WTC11 (cell line): ENCODE data around the gene MYOM3. TPM values are rescaled to one million over a fixed set of nuclear protein-coding genes. Genes with fewer than 3 reads are reported as not detected.
A peak's percentile ranks its signal among the peaks of the same experiment; 100 is the strongest.

Experiments used
- ATAC-seq: fragments of 200-7000 bp; cut with Tn5 transposase; 2 replicates; pipeline ENCODE4 v1.10.0; 2021; ENCODE audit warnings: mild to moderate bottlenecking, moderate library complexity
- CTCF ChIA-PET: fragments of 300-600 bp; sonication (Branson Sonifier 250); formaldehyde crosslinking; loops from one replicate; lab custom pipeline; 2021; ENCODE audit warnings: antibody characterized with exemption; lab: Charles Lee
- POLR2A ChIA-PET: fragments of 350-600 bp; sonication (Branson Sonifier 250); formaldehyde crosslinking; loops from one replicate; lab custom pipeline; 2021; ENCODE audit warnings: antibody characterized with exemption; lab: Charles Lee
- DNase-seq: peaks from one replicate; pipeline ENCODE4 v3.0.0; 2021; ENCODE audit warnings: low spot score
- H3K27ac Mint-ChIP-seq: 2 replicates; pipeline ENCODE4 v1.8.0; 2021; ENCODE audit warnings: mixed read lengths
- H3K27me3 Mint-ChIP-seq: 2 replicates; pipeline ENCODE4 v1.8.0; 2021; ENCODE audit warnings: low read depth, mild to moderate bottlenecking, moderate library complexity, mixed read lengths
- H3K36me3 Mint-ChIP-seq: 2 replicates; pipeline ENCODE4 v1.8.0; 2021; ENCODE audit warnings: mixed read lengths
- H3K4me1 Mint-ChIP-seq: 2 replicates; pipeline ENCODE4 v1.8.0; 2022; ENCODE audit warnings: mixed read lengths
- H3K4me3 Mint-ChIP-seq: 2 replicates; pipeline ENCODE4 v1.8.0; 2021; ENCODE audit warnings: mild to moderate bottlenecking, moderate library complexity, mixed read lengths
- H3K9me3 Mint-ChIP-seq: 2 replicates; pipeline ENCODE4 v1.8.0; 2021; ENCODE audit warnings: mixed read lengths
- CBFB ChIP-seq: sonication (generic); formaldehyde crosslinking; IDR thresholded peaks from 2 replicates; pipeline ENCODE4 v1.8.1; 2022; ENCODE audit warnings: mild to moderate bottlenecking, low read depth, missing genetic modification reagents
- E2F4 ChIP-seq: sonication (generic); formaldehyde crosslinking; IDR thresholded peaks from 2 replicates; pipeline ENCODE4 v1.8.1; 2022; ENCODE audit warnings: low read depth, mild to moderate bottlenecking, moderate library complexity, missing genetic modification reagents, borderline replicate concordance
- ESRRA ChIP-seq: sonication (generic); formaldehyde crosslinking; IDR thresholded peaks from 2 replicates; pipeline ENCODE4 v1.8.1; 2022; ENCODE audit warnings: mild to moderate bottlenecking, missing genetic modification reagents, borderline replicate concordance
- FOXK1 ChIP-seq: sonication (generic); formaldehyde crosslinking; IDR thresholded peaks from 2 replicates; pipeline ENCODE4 v1.8.0; 2022; ENCODE audit warnings: mild to moderate bottlenecking, moderate library complexity, missing genetic modification reagents
- HMGA2 ChIP-seq: fragments of 250-450 bp; sonication (Bioruptor Pico); IDR thresholded peaks from 2 replicates; pipeline ENCODE4 v1.4.0; 2021; ENCODE audit warnings: mild to moderate bottlenecking, moderate library complexity
- HMGXB4 ChIP-seq: sonication (generic); formaldehyde crosslinking; IDR thresholded peaks from 2 replicates; pipeline ENCODE4 v1.8.1; 2023; ENCODE audit warnings: mild to moderate bottlenecking, moderate library complexity, missing genetic modification reagents
- JUN ChIP-seq: sonication (generic); formaldehyde crosslinking; IDR thresholded peaks from 2 replicates; pipeline ENCODE4 v1.8.0; 2023; ENCODE audit warnings: mild to moderate bottlenecking, missing genetic modification reagents
- MAX ChIP-seq: sonication (generic); formaldehyde crosslinking; IDR thresholded peaks from 2 replicates; pipeline ENCODE4 v1.8.0; 2022; ENCODE audit warnings: mild to moderate bottlenecking, missing genetic modification reagents
- NFE2L1 ChIP-seq: sonication (generic); formaldehyde crosslinking; IDR thresholded peaks from 2 replicates; pipeline ENCODE4 v1.8.1; 2023; ENCODE audit warnings: missing genetic modification reagents
- OVOL2 ChIP-seq: fragments of 250-450 bp; sonication (Bioruptor Pico); IDR thresholded peaks from 2 replicates; pipeline ENCODE4 v1.9.0; 2021; ENCODE audit warnings: mild to moderate bottlenecking, borderline replicate concordance
- RELA ChIP-seq: sonication (generic); formaldehyde crosslinking; IDR thresholded peaks from 2 replicates; pipeline ENCODE4 v1.8.1; 2022; ENCODE audit warnings: missing genetic modification reagents, mild to moderate bottlenecking, borderline replicate concordance
- RORB ChIP-seq: fragments of 250-450 bp; sonication (Bioruptor Pico); IDR thresholded peaks from 2 replicates; pipeline ENCODE4 v1.9.0; 2021; ENCODE audit warnings: mild to moderate bottlenecking
- SMAD3 ChIP-seq: sonication (generic); formaldehyde crosslinking; IDR thresholded peaks from 2 replicates; pipeline ENCODE4 v1.8.0; 2022; ENCODE audit warnings: missing genetic modification reagents, mild to moderate bottlenecking, borderline replicate concordance
- ZBTB21 ChIP-seq: sonication (generic); formaldehyde crosslinking; IDR thresholded peaks from 2 replicates; pipeline ENCODE4 v1.8.1; 2023; ENCODE audit warnings: mild to moderate bottlenecking, missing genetic modification reagents, borderline replicate concordance
- ZNF121 ChIP-seq: sonication (generic); formaldehyde crosslinking; IDR thresholded peaks from 2 replicates; pipeline ENCODE4 v1.8.0; 2023; ENCODE audit warnings: missing genetic modification reagents
- ZNF219 ChIP-seq: sonication (generic); formaldehyde crosslinking; IDR thresholded peaks from 2 replicates; pipeline ENCODE4 v1.8.0; 2023; ENCODE audit warnings: missing genetic modification reagents, mild to moderate bottlenecking, borderline replicate concordance
- ZNF263 ChIP-seq: sonication (generic); formaldehyde crosslinking; IDR thresholded peaks from 2 replicates; pipeline ENCODE4 v1.8.1; 2022; ENCODE audit warnings: low read depth, mild to moderate bottlenecking, moderate library complexity, missing genetic modification reagents
- ZNF396 ChIP-seq: fragments of 250-450 bp; sonication (Bioruptor Pico); IDR thresholded peaks from 2 replicates; pipeline ENCODE4 v1.8.0; 2021; ENCODE audit warnings: mild to moderate bottlenecking, moderate library complexity, borderline replicate concordance
- ZNF423 ChIP-seq: fragments of 250-450 bp; sonication (Bioruptor Pico); IDR thresholded peaks from 2 replicates; pipeline ENCODE4 v2.1.2; 2022; ENCODE audit warnings: mild to moderate bottlenecking, moderate library complexity
- ZNF532 ChIP-seq: fragments of 250-450 bp; sonication (Bioruptor Pico); IDR thresholded peaks from 2 replicates; pipeline ENCODE4 v1.9.0; 2021; ENCODE audit warnings: mild to moderate bottlenecking, borderline replicate concordance
- ZNF671 ChIP-seq: fragments of 250-450 bp; sonication (Bioruptor Pico); IDR thresholded peaks from 2 replicates; pipeline ENCODE4 v1.8.0; 2021; ENCODE audit warnings: mild to moderate bottlenecking
- total RNA-seq: library from RNA; stranded (reverse); gene quantifications from 3 replicates; pipeline ENCODE4 v1.2.3, GENCODE V29; 2021
- TF ChIP-seq, protein P1 (sequence below): sonication (generic); formaldehyde crosslinking; IDR thresholded peaks from 2 replicates; pipeline ENCODE4 v1.8.1; 2023; ENCODE audit warnings: mild to moderate bottlenecking, missing genetic modification reagents, moderate library complexity
- TF ChIP-seq, protein P2 (sequence below): sonication (generic); formaldehyde crosslinking; IDR thresholded peaks from 2 replicates; pipeline ENCODE4 v1.8.1; 2022; ENCODE audit warnings: missing genetic modification reagents, borderline replicate concordance

Gene MYOM3
- total RNA-seq, 1 experiment from 2014 or later: 0.13 TPM

DNA sequence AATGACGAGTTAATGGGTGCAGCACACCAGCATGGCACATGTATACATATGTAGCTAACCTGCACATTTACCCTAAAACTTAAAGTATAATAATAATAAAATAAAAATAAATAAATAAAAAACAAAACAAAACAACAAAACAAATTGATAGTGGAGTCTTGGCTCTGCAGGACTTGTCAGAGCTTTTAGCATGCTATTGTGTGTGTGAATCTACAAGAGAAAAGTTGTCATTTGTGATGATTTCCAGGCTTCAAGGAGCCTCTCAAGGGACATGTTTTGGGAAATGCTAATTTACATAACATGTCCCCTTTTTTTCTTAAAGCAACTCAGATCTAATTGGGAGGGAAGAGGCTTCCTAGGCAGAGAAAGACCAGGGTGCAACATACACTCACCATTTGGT lies 21.9 kb upstream of the MYOM3 start:
- peaks cover 19% of the 10 kb centered on the region for H3K9me3 Mint-ChIP-seq
- peaks cover 12% of the 10 kb centered on the region for H3K4me1 Mint-ChIP-seq
- peaks cover 16% of the 10 kb centered on the region for H3K36me3 Mint-ChIP-seq

GRCh38 chr1:24130385-24130784 lies 18.4 kb upstream of the MYOM3 start:
- ChIA-PET CTCF (no interaction called here), POLR2A (interaction anchor here (0.6 kb wide), 1 partner anchor 9 kb away, joined by 3 read pairs; no protein-coding TSS in a partner anchor)
- H3K36me3 Mint-ChIP-seq: peaks cover 16% of the 10 kb centered on the region
- DNase-seq: no peak
- H3K9me3 Mint-ChIP-seq: peaks cover 18% of the 10 kb centered on the region
- no peak for TF ChIP-seq SMAD3 (CRISPR knock-in tag)
- H3K27me3 Mint-ChIP-seq: no peaks in the 10 kb centered on the region
- H3K27ac Mint-ChIP-seq: no peak overlapping the region
- peaks cover 16% of the 10 kb centered on the region for H3K4me1 Mint-ChIP-seq
- no peak for ATAC-seq
- H3K4me3 Mint-ChIP-seq: no peak overlapping the region

More for the DNA sequence above, 21.9 kb upstream of the MYOM3 start:
- no peak for DNase-seq
- TF ChIP-seq ZNF671 (CRISPR knock-in tag): no peak
- no peak for TF ChIP-seq ZBTB21 (CRISPR knock-in tag)
- no peak for TF ChIP-seq CBFB
- TF ChIP-seq, protein P1, sequence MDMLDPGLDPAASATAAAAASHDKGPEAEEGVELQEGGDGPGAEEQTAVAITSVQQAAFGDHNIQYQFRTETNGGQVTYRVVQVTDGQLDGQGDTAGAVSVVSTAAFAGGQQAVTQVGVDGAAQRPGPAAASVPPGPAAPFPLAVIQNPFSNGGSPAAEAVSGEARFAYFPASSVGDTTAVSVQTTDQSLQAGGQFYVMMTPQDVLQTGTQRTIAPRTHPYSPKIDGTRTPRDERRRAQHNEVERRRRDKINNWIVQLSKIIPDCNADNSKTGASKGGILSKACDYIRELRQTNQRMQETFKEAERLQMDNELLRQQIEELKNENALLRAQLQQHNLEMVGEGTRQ (CRISPR knock-in tag): no peak
- no peak for TF ChIP-seq ZNF532
- no peak for TF ChIP-seq OVOL2
- no peak for TF ChIP-seq RELA
- TF ChIP-seq ZNF219: no peak
- no peak for TF ChIP-seq ZNF263 (CRISPR knock-in tag)
- TF ChIP-seq SMAD3 (CRISPR knock-in tag): no peak
- no peak for TF ChIP-seq ZNF121
- no peak for TF ChIP-seq ZNF423 (CRISPR knock-in tag)
- ATAC-seq: no peak
- ChIA-PET CTCF (interaction anchor here (1.3 to 2.1 kb wide), 2 partner anchors 16 to 17 kb away, joined by 3 to 9 read pairs; no protein-coding TSS in a partner anchor), POLR2A (no interaction called here)
- H3K27me3 Mint-ChIP-seq: no peaks in the 10 kb centered on the region
- peak overlapping the region; percentile 61; the same call in 1 of the 2 replicates for H3K27ac Mint-ChIP-seq
- H3K4me3 Mint-ChIP-seq: no peak overlapping the region

DNA sequence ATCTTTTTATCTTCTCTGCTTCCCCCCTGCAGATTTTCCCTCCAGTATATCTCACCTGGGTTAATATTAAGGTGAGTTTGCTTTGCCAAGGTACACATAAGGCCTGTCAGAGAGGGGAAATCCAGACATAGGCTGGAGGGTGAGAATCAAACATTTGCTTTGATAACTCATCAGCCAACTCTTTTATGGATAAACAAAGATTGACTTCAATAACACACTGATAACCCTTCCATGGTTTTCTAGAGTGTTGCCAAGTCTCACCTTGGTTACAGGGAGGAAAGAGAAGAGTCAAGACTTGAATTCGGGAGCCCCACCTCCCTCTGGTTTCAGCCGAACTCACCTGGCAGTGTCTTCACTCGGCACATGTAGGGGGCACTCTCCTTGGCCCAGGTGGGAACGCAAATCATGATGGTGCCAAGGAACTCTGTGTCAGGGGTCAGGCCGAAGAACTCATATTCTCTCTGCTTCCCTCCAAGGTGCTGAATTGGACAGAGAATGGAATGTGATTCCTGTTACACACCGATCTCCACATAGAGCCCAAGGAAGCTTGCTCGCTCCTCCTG lies 15.9 kb upstream of the MYOM3 start:
- DNase-seq (no peak), ATAC-seq (no peak)
- ChIA-PET CTCF (no interaction called here), POLR2A (no interaction called here)
- peaks cover 12% of the 10 kb centered on the region for H3K4me1 Mint-ChIP-seq
- peaks cover 16% of the 10 kb centered on the region for H3K36me3 Mint-ChIP-seq
- no peak overlapping the region for H3K27ac Mint-ChIP-seq
- H3K27me3 Mint-ChIP-seq: no peaks in the 10 kb centered on the region
- peaks cover 18% of the 10 kb centered on the region for H3K9me3 Mint-ChIP-seq
- H3K4me3 Mint-ChIP-seq: no peak overlapping the region
- TF ChIP-seq ESRRA (CRISPR knock-in tag) (no peak), JUN (no peak), FOXK1 (CRISPR knock-in tag) (no peak), NFE2L1 (CRISPR knock-in tag) (no peak), E2F4 (CRISPR knock-in tag) (no peak), MAX (CRISPR knock-in tag) (no peak), HMGA2 (CRISPR knock-in tag) (no peak), ZNF396 (CRISPR knock-in tag) (no peak), HMGXB4 (CRISPR knock-in tag) (no peak), RELA (no peak), RORB (CRISPR knock-in tag) (no peak)
- TF ChIP-seq, protein P2, sequence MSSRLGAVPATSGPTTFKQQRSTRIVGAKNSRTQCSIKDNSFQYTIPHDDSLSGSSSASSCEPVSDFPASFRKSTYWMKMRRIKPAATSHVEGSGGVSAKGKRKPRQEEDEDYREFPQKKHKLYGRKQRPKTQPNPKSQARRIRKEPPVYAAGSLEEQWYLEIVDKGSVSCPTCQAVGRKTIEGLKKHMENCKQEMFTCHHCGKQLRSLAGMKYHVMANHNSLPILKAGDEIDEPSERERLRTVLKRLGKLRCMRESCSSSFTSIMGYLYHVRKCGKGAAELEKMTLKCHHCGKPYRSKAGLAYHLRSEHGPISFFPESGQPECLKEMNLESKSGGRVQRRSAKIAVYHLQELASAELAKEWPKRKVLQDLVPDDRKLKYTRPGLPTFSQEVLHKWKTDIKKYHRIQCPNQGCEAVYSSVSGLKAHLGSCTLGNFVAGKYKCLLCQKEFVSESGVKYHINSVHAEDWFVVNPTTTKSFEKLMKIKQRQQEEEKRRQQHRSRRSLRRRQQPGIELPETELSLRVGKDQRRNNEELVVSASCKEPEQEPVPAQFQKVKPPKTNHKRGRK (CRISPR knock-in tag): no peak
